SK-N-SH (cell line): ENCODE measurements around the gene KCTD3.

Experiments used
- CTCF ChIP-seq: fragments of 200-600 bp; sonication (generic); IDR thresholded peaks from 2 replicates; pipeline ENCODE4 v1.6.1; 2017; ENCODE audit warnings: antibody characterized with exemption, mild to moderate bottlenecking, moderate library complexity
- EZH2phosphoT487 ChIP-seq: fragments of 200-600 bp; sonication (generic); IDR thresholded peaks from 2 replicates; pipeline ENCODE4 v1.6.1; 2017; ENCODE audit warnings: low read depth, mixed run types, mild to moderate bottlenecking, antibody characterized with exemption, moderate library complexity, borderline replicate concordance
- JUND ChIP-seq: IDR thresholded peaks from 2 replicates; pipeline ENCODE4 v1.4.0; 2012
- MAX ChIP-seq: IDR thresholded peaks from 2 replicates; pipeline ENCODE4 v1.4.0; 2012; ENCODE audit warnings: low read depth
- MEF2A ChIP-seq: IDR thresholded peaks from 2 replicates; pipeline ENCODE4 v1.4.0; 2012; ENCODE audit warnings: low read depth, borderline replicate concordance
- REST ChIP-seq: IDR thresholded peaks from 2 replicates; pipeline ENCODE4 v1.6.1; 2012; ENCODE audit warnings: mild to moderate bottlenecking, low read depth, low read length, moderate library complexity
- SMC3 ChIP-seq: IDR thresholded peaks from 2 replicates; pipeline ENCODE4 v1.6.1; 2012; ENCODE audit warnings: low read depth, low read length, improper control_type of control experiment

GRCh38 chr1:215554865-215555264 is 12.2 kb upstream of the KCTD3 start:
- TF ChIP-seq EZH2phosphoT487 (no peak), CTCF (no peak), JUND (no peak), MAX (no peak), MEF2A (no peak), SMC3 (no peak), REST (no peak)
